AG10803 (cell line): ENCODE results near the gene FAM120B.
A peak's percentile ranks its signal among the peaks of the same experiment; 100 is the strongest.

Experiments
- DNase-seq: peaks from one replicate; pipeline ENCODE4 v3.0.0; 2010; ENCODE audit warnings: low read depth
- H3K4me3 ChIP-seq: 2 replicates; pipeline ENCODE4 v1.5.1; 2011; ENCODE audit warnings: mild to moderate bottlenecking, low read length, control low read depth
- CTCF ChIP-seq: conservative IDR thresholded peaks from 2 replicates; pipeline ENCODE4 v1.5.1; 2011; ENCODE audit warnings: mild to moderate bottlenecking, low read length, control low read depth, inconsistent platforms

FAM120B gene

GRCh38 chr6:170307080-170307545 lies 555 bp downstream of the FAM120B start:
- DNase-seq: no peak
- peak overlapping the region; percentile 98 for H3K4me3 ChIP-seq
- TF ChIP-seq CTCF: no peak

- no peak overlapping the region for H3K4me3 ChIP-seq
- TF ChIP-seq CTCF: no peak
- DNase-seq: no peak
Observed at GRCh38 chr6:170308761-170309160, 2.2 kb downstream of the FAM120B start.

GRCh38 chr6:170311696-170312095 lies 5.1 kb downstream of the FAM120B start:
- TF ChIP-seq CTCF: no peak
- DNase-seq: peak; percentile 35
- H3K4me3 ChIP-seq: no peak overlapping the region

GRCh38 chr6:170312876-170313275 lies 6.3 kb downstream of the FAM120B start:
- TF ChIP-seq CTCF: no peak
- DNase-seq: no peak
- H3K4me3 ChIP-seq: no peak overlapping the region

GRCh38 chr6:170313716-170314295 lies 7.2 kb downstream of the FAM120B start:
- no peak for TF ChIP-seq CTCF
- H3K4me3 ChIP-seq: no peak overlapping the region
- no peak for DNase-seq

- no peak for TF ChIP-seq CTCF
- DNase-seq: no peak
- no peak overlapping the region for H3K4me3 ChIP-seq
Observed at GRCh38 chr6:170314983-170315382, 8.4 kb downstream of the FAM120B start.

- no peak for TF ChIP-seq CTCF
- no peak overlapping the region for H3K4me3 ChIP-seq
- no peak for DNase-seq
Observed at GRCh38 chr6:170316071-170316470, 9.5 kb downstream of the FAM120B start.
